ENCODE measurements around the gene SARDH. TPM values are rescaled to one million over a fixed set of nuclear protein-coding genes. Genes with fewer than 3 reads are reported as not detected.

The SARDH gene
- total RNA-seq, 2 experiments from 2014 or later: 17.7 to 18.5 TPM

DNA sequence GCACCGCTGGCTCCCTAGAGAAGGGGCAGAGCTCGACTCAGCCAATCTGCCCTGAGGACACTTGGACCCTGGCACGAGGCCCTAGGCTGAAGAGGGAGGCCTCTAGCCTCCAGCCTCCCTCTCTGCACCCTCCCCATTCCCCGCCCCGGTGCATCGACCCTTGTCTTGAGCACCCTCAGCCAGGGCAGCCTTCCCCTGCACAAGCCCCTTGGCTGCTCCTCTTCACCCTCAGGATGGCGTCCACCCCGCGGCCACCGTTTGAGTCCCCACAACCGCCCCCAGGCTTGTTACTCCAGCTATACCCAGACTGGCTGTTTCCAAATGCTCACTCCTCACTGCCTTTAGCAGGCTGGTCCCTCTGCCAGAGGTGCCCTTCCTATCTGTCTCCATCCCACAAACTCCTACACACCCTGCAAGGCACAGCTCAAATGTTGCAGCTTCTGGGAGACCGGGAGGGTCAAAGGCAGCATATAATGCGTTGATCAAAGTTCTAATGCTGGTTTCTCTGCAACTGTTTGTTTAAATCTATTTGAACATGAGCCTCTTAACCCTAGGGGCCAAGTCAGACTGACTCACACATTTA, 122.5 kb downstream of the SARDH start:
- DNase-seq (no peak), ATAC-seq (ENCODE audit: poor library complexity) (no peak)
- ChIA-PET CTCF (no interaction called here), POLR2A (no interaction called here)
- no peaks in the 10 kb centered on the region for H3K36me3 Mint-ChIP-seq (ENCODE audit: low read depth)
- no peak overlapping the region for H3K4me3 Mint-ChIP-seq
- H3K36me3 ChIP-seq (ENCODE audit: insufficient read depth, low read length): no peaks in the 10 kb centered on the region
- peaks cover 0 to 6% of the 10 kb centered on the region in 2 experiments for H3K27me3 ChIP-seq (ENCODE audit: control insufficient read depth in 1 of 2, insufficient read depth in 2 of 2, low read length in 2 of 2)
- H3K27ac Mint-ChIP-seq: no peak overlapping the region
- peaks cover 27% of the 10 kb centered on the region for H3K4me1 Mint-ChIP-seq (ENCODE audit: low read depth)
- peaks cover 13% of the 10 kb centered on the region for H3K4me1 ChIP-seq (ENCODE audit: insufficient read depth, low read length)
- H3K9me3 Mint-ChIP-seq: no peaks in the 10 kb centered on the region
- intact Hi-C loops (cut with DNase I, micrococcal nuclease): no loop called here
- H3K27me3 Mint-ChIP-seq: peaks cover 22% of the 10 kb centered on the region
- H3K4me3 ChIP-seq (ENCODE audit: low read length): no peak overlapping the region
- no peaks in the 10 kb centered on the region for H3K9me3 ChIP-seq (ENCODE audit: control insufficient read depth in 1 of 2, insufficient read depth in 1 of 2, low read length in 2 of 2)
- no peak overlapping the region for H3K27ac ChIP-seq (ENCODE audit: low read depth in 1 of 2, low read length in 2 of 2)
- TF ChIP-seq, protein P1, sequence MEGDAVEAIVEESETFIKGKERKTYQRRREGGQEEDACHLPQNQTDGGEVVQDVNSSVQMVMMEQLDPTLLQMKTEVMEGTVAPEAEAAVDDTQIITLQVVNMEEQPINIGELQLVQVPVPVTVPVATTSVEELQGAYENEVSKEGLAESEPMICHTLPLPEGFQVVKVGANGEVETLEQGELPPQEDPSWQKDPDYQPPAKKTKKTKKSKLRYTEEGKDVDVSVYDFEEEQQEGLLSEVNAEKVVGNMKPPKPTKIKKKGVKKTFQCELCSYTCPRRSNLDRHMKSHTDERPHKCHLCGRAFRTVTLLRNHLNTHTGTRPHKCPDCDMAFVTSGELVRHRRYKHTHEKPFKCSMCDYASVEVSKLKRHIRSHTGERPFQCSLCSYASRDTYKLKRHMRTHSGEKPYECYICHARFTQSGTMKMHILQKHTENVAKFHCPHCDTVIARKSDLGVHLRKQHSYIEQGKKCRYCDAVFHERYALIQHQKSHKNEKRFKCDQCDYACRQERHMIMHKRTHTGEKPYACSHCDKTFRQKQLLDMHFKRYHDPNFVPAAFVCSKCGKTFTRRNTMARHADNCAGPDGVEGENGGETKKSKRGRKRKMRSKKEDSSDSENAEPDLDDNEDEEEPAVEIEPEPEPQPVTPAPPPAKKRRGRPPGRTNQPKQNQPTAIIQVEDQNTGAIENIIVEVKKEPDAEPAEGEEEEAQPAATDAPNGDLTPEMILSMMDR (IDR thresholded peaks at IDR 0.05): no peak

DNA sequence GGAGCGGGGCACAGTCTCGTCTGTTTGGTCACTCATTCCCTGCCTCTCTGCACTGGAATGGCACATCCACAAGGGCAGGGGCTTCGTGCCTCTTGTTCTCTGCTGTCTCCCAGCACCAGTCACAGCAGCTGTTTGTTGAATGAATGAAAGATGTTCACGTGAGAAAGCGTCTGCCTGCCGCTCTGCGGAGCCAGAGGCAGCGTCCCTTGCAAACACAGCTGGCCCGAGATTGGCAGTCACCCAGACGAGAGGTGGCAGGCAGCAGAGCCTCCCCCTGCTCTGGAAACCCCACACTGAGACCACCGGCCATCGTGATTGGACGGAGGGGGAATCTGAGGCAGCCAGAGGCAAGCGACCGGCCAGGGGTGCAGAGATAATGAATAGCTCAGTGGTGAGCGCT, 123.0 kb downstream of the SARDH start:
- H3K27me3 Mint-ChIP-seq: peaks cover 27% of the 10 kb centered on the region

DNA sequence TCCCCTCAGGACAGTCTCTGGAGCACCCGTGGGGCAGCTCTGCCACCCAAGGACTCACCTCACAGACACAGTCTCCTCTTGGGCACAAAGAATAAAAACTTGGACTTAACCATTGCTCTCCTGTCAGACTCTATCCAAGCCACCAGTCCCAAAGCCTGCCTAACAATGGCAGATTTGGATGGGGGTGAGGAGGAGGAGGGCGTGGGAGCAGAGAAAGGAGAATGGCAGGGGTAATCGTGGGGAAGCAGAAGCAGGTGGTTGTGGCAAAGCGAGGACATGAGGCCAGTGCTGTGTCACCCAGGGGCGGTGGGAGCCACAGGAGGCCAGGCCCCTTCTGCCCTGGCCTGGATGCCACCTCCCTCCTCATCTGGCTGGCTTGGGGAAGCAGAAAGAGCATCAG, 123.5 kb downstream of the SARDH start:
- Mint-ChIP-seq H3K4me1 (ENCODE audit: low read depth) (peaks cover 17% of the 10 kb centered on the region), H3K27me3 (peaks cover 32% of the 10 kb centered on the region), H3K4me3 (no peak overlapping the region), H3K27ac (no peak overlapping the region), H3K36me3 (ENCODE audit: low read depth) (no peaks in the 10 kb centered on the region), H3K9me3 (no peaks in the 10 kb centered on the region)
- H3K27ac ChIP-seq (ENCODE audit: low read depth in 1 of 2, low read length in 2 of 2): no peak overlapping the region
- ChIA-PET CTCF (no interaction called here), POLR2A (no interaction called here)
- intact Hi-C loops (cut with DNase I, micrococcal nuclease): loop anchor here in 1 of 2 experiments (5.0 kb wide), 1 partner anchor 93 kb away; no protein-coding TSS in a partner anchor
- TF ChIP-seq, protein P1 (IDR thresholded peaks at IDR 0.05): no peak
- H3K4me3 ChIP-seq (ENCODE audit: low read length): no peak overlapping the region
- ATAC-seq (ENCODE audit: poor library complexity) (no peak), DNase-seq (no peak)
- peaks cover 0 to 4% of the 10 kb centered on the region in 2 experiments for H3K9me3 ChIP-seq (ENCODE audit: control insufficient read depth in 1 of 2, insufficient read depth in 1 of 2, low read length in 2 of 2)
- H3K27me3 ChIP-seq (ENCODE audit: control insufficient read depth in 1 of 2, insufficient read depth in 2 of 2, low read length in 2 of 2): peaks cover 4 to 11% of the 10 kb centered on the region in 2 experiments
- peaks cover 8% of the 10 kb centered on the region for H3K4me1 ChIP-seq (ENCODE audit: insufficient read depth, low read length)
- no peaks in the 10 kb centered on the region for H3K36me3 ChIP-seq (ENCODE audit: insufficient read depth, low read length)

More for the DNA sequence above, 123.0 kb downstream of the SARDH start:
- no peaks in the 10 kb centered on the region for H3K36me3 ChIP-seq (ENCODE audit: insufficient read depth, low read length)
- ChIA-PET POLR2A (no interaction called here), CTCF (no interaction called here)
- peaks cover 22% of the 10 kb centered on the region for H3K4me1 Mint-ChIP-seq (ENCODE audit: low read depth)
- H3K27ac Mint-ChIP-seq: no peak overlapping the region
- DNase-seq (no peak), ATAC-seq (ENCODE audit: poor library complexity) (no peak)
- TF ChIP-seq, protein P1 (IDR thresholded peaks at IDR 0.05): no peak
- no peaks in the 10 kb centered on the region for H3K36me3 Mint-ChIP-seq (ENCODE audit: low read depth)
- H3K27ac ChIP-seq (ENCODE audit: low read depth in 1 of 2, low read length in 2 of 2): no peak overlapping the region
- peaks cover 11% of the 10 kb centered on the region for H3K4me1 ChIP-seq (ENCODE audit: insufficient read depth, low read length)
- H3K9me3 Mint-ChIP-seq: no peaks in the 10 kb centered on the region
- no peak overlapping the region for H3K4me3 Mint-ChIP-seq
- H3K9me3 ChIP-seq (ENCODE audit: control insufficient read depth in 1 of 2, insufficient read depth in 1 of 2, low read length in 2 of 2): no peaks in the 10 kb centered on the region
- intact Hi-C loops (cut with DNase I, micrococcal nuclease): no loop called here
- H3K27me3 ChIP-seq (ENCODE audit: control insufficient read depth in 1 of 2, insufficient read depth in 2 of 2, low read length in 2 of 2): peaks cover 0 to 6% of the 10 kb centered on the region in 2 experiments
- no peak overlapping the region for H3K4me3 ChIP-seq (ENCODE audit: low read length)

Measured in CD4-positive, alpha-beta T cell (primary cell).